Chondrocyte (in vitro differentiated cells): ENCODE data around the gene NDUFB7. TPM values are rescaled to one million over a fixed set of nuclear protein-coding genes. Genes with fewer than 3 reads are reported as not detected.
A peak's percentile ranks its signal among the peaks of the same experiment; 100 is the strongest.
"Not testable (repeated sequence)": the region's sequence is repeated elsewhere in the genome, so short reads cannot be mapped to it uniquely, and the experiment has no call there.

ENCODE experiments used
- DNase-seq: peaks from one replicate; pipeline ENCODE4 v3.0.0; 2021; ENCODE audit warnings: mixed read lengths, low spot score
- H3K27ac Mint-ChIP-seq: one replicate; pipeline ENCODE4 v1.8.0; 2021; ENCODE audit warnings: mild to moderate bottlenecking, moderate library complexity, mixed read lengths; ENCODE audit not compliant: unreplicated experiment
- H3K27me3 Mint-ChIP-seq: 2 replicates; pipeline ENCODE4 v1.8.0; 2021; ENCODE audit warnings: low read depth, mixed read lengths
- H3K36me3 Mint-ChIP-seq: 2 replicates; pipeline ENCODE4 v1.8.0; 2021; ENCODE audit warnings: low read depth, mixed read lengths
- H3K4me1 Mint-ChIP-seq: 2 replicates; pipeline ENCODE4 v1.8.0; 2021; ENCODE audit warnings: low read depth, mild to moderate bottlenecking, mixed read lengths
- H3K4me3 Mint-ChIP-seq: one replicate; pipeline ENCODE4 v1.8.0; 2021; ENCODE audit warnings: mild to moderate bottlenecking, moderate library complexity, mixed read lengths; ENCODE audit not compliant: unreplicated experiment
- H3K9me3 Mint-ChIP-seq: 2 replicates; pipeline ENCODE4 v1.8.0; 2021; ENCODE audit warnings: low read depth, mixed read lengths
- total RNA-seq: library from RNA; stranded (reverse); gene quantifications from 3 replicates; pipeline ENCODE4 v1.2.1, GENCODE V29; 2021
- TF ChIP-seq, protein P1 (sequence below): fragments of 200-600 bp; sonication (generic); IDR thresholded peaks from 2 replicates; pipeline ENCODE4 v1.5.0; 2021; ENCODE audit warnings: antibody characterized with exemption, mild to moderate bottlenecking, moderate library complexity

NDUFB7 gene
- total RNA-seq, 1 donor from 2014 or later: 128 TPM

DNA sequence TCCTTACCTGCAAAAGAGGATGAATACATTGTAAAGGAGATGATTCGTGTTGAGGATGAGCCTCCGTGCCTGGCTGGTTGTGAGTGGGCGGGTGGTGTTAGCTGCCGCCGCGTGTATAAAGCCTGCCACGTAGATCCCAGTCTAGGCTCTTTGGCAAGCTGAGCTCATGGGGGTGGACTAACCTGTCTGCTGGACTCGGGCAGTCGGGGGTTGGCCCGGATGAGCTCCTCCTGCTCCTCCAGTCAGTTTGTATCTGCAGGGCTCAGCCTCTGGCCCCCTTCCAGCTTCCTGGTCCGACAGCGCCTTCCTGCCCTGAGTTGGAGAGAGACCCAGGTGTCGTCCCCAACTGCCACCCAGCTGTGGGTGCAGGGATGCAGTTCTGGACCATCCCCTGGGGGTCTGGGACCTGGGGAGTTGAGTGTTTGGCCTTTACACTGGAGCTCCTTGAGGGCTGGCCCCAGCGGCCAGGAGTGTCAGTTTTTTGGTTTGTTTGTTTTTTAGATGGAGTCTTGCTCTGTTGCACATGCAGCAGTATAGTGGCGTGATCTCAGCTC lies 21.6 kb downstream of the NDUFB7 start:
- peaks cover 20% of the 10 kb centered on the region for H3K4me1 Mint-ChIP-seq
- TF ChIP-seq, protein P1, sequence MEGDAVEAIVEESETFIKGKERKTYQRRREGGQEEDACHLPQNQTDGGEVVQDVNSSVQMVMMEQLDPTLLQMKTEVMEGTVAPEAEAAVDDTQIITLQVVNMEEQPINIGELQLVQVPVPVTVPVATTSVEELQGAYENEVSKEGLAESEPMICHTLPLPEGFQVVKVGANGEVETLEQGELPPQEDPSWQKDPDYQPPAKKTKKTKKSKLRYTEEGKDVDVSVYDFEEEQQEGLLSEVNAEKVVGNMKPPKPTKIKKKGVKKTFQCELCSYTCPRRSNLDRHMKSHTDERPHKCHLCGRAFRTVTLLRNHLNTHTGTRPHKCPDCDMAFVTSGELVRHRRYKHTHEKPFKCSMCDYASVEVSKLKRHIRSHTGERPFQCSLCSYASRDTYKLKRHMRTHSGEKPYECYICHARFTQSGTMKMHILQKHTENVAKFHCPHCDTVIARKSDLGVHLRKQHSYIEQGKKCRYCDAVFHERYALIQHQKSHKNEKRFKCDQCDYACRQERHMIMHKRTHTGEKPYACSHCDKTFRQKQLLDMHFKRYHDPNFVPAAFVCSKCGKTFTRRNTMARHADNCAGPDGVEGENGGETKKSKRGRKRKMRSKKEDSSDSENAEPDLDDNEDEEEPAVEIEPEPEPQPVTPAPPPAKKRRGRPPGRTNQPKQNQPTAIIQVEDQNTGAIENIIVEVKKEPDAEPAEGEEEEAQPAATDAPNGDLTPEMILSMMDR: no peak
- no peak overlapping the region for H3K4me3 Mint-ChIP-seq
- no peaks in the 10 kb centered on the region for H3K27me3 Mint-ChIP-seq
- no peaks in the 10 kb centered on the region for H3K9me3 Mint-ChIP-seq
- H3K36me3 Mint-ChIP-seq: no peaks in the 10 kb centered on the region
- DNase-seq: no peak
- no peak overlapping the region for H3K27ac Mint-ChIP-seq

DNA sequence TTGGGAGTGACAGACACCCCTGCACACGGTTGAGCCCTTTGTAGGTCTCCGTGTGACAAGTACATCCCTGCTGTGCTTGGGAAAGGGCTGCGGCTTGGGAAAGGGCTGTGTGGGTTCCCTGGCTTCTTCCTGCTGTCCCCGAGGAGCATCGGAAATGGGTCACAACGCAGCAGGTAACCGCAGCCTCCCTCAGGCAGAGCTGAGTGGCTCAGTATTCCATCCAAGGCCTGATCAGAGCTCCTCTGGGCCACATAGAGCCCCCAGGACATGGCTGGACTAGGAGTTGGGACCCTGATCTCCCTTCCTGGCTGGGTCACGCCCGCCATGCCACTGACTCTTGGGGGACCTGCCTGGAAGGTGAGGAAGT lies 26.2 kb downstream of the NDUFB7 start:
- no peaks in the 10 kb centered on the region for H3K27me3 Mint-ChIP-seq
- H3K4me3 Mint-ChIP-seq: no peak overlapping the region
- peaks cover 31% of the 10 kb centered on the region for H3K4me1 Mint-ChIP-seq
- no peaks in the 10 kb centered on the region for H3K36me3 Mint-ChIP-seq
- H3K27ac Mint-ChIP-seq: no peak overlapping the region
- H3K9me3 Mint-ChIP-seq: no peaks in the 10 kb centered on the region
- TF ChIP-seq, protein P1: no peak
- DNase-seq: no peak

DNA sequence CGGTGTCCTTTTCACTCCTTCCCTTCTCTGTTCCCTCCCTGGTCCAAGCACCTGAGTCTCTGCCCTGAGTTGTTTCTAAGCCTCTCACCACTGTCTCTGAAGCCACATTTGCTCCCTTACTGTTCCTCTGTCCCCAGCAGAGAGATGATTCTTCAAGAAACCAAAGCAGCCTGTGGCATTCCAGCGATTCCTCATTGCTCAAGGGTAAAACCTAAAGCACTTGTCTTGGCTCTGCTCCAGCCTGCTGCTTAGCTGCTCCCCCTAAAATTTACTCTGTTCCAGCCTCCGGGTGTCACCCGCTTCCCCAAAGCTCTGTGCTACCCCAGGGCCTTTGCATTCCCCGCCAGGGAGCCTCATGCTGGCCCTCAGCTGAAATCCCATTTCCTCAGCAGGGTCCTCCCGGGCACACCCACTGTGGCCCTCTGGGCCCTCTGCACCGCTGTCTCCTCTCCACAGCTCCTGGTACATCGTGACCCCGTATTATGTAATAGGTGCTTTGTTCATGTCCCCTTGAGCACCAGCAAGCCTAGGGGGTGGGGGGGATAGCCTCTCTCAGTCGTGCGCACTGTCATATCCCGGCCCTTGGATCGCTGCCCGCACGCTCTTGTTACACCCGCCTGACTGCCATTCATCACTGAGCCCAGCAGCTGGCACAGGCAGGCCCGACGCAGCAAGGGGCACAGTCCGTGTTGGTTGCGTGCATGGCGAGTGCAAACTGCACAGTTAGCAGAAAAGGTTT lies 26.7 kb downstream of the NDUFB7 start:
- TF ChIP-seq, protein P1: no peak
- Mint-ChIP-seq H3K9me3 (no peaks in the 10 kb centered on the region), H3K36me3 (no peaks in the 10 kb centered on the region)

DNA sequence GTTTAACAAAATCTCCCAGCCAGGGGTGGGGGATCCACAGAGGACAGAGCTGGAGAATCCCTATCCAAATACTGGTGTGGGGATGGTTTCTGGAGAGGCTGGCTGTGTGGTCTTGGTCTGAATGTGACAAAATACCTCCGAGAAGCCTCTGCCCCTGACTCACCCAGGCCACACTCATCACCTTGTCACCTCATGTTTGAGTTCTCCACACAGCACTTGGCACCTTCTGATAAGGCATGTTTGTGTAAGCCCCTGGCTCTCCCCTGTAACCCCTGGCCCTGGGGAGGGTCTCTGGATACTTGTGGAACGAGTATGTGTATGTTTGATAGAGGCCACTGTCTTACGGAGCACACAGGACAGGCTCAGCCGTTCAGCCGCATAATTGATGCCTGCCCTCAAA lies 27.8 kb downstream of the NDUFB7 start:
- H3K36me3 Mint-ChIP-seq: no peaks in the 10 kb centered on the region
- H3K27me3 Mint-ChIP-seq: no peaks in the 10 kb centered on the region
- H3K27ac Mint-ChIP-seq: peak overlapping the region; percentile 36
- no peaks in the 10 kb centered on the region for H3K9me3 Mint-ChIP-seq
- DNase-seq: no peak
- TF ChIP-seq, protein P1: no peak
- H3K4me1 Mint-ChIP-seq: peaks cover 29% of the 10 kb centered on the region
- H3K4me3 Mint-ChIP-seq: no peak overlapping the region

More for the DNA sequence above, 26.7 kb downstream of the NDUFB7 start:
- no peak for DNase-seq
- H3K27me3 Mint-ChIP-seq: no peaks in the 10 kb centered on the region
- peaks cover 29% of the 10 kb centered on the region for H3K4me1 Mint-ChIP-seq
- peak overlapping the region; percentile 14 for H3K27ac Mint-ChIP-seq
- H3K4me3 Mint-ChIP-seq: no peak overlapping the region

DNA sequence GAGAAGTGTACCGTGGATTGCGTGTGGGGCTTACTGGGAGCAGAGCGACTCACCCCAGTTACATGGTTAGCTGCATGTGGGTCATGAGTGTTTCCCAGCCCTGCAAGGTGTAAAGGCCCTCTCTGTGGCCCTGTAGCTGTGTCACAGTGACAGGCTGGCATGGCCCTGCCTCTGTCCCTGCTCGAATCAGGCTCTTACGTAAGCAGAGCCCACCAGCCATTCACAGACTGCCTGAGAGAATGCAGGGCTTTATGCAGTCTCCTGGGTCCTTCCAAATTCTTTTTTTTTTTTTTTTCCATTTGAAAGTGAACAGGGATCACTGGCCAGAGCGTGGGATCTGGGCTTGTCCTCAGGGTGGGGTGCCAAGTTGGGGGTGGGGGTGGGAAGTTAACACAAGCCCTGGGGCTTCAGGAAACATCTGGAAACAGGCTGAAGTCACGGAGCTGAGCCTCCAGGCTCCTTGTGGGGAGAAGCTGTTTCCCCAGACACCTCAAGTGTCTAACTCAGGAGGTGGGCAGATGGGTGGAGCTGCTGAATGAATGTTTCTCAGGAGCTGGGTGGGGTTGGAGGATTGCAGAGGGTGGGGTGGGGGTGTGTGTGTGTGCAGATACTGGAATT lies 29.0 kb downstream of the NDUFB7 start:
- no peak for DNase-seq
- no peak overlapping the region for H3K4me3 Mint-ChIP-seq
- H3K27me3 Mint-ChIP-seq: no peaks in the 10 kb centered on the region
- TF ChIP-seq, protein P1: no peak
- peak overlapping the region; percentile 88 for H3K27ac Mint-ChIP-seq
- peaks cover 29% of the 10 kb centered on the region for H3K4me1 Mint-ChIP-seq
- no peaks in the 10 kb centered on the region for H3K36me3 Mint-ChIP-seq
- no peaks in the 10 kb centered on the region for H3K9me3 Mint-ChIP-seq

DNA sequence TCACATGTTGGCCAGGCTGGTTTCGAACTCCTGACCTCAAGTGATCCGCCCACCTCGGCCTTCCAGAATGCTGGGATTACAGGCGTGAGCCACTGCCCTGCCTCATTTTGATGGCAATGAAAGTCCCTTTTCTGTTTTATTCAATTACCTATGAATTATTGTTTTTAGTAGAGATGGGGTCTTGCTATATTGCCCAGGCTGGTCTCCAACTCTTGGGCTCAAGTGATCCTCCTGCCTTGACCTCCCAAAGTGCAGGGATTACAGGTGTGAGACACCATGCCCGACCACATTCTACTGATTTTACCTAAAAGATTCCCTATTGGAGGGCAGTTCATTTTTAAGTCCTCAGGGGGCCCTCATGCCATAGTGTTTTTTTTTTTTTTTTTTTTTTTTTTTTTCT lies 29.9 kb downstream of the NDUFB7 start:
- H3K9me3 Mint-ChIP-seq, DNase-seq, H3K27ac Mint-ChIP-seq, H3K4me3 Mint-ChIP-seq, H3K36me3 Mint-ChIP-seq, H3K27me3 Mint-ChIP-seq: not testable (repeated sequence)
- peaks cover 29% of the 10 kb centered on the region for H3K4me1 Mint-ChIP-seq
